Adipose tissue (tissue), 3 donors: ENCODE results near the gene MOV10. TPM values are rescaled to one million over a fixed set of nuclear protein-coding genes. Genes with fewer than 3 reads are reported as not detected.

Experiments used
- H3K27ac ChIP-seq: one replicate; pipeline ENCODE4 v1.5.1; 2013; ENCODE audit warnings: low read depth, low read length
- WGBS, 3 donors: extraction: QIAGEN DNeasy Blood & Tissue Kit; methylation state at CpG; one replicate each; pipeline ENCODE4 v1.1.7; 2013; 5-methylcytosine and 5-hydroxymethylcytosine counted together
- polyA plus RNA-seq, 3 donors: library from polyadenylated mRNA; stranded (reverse); fragments of 200-250 nt; gene quantifications; one replicate each; pipeline ENCODE4 v1.2.3, GENCODE V29; 2013
- donor health status: healthy with polysubstance abuse.
- donor health status: Bipolar disorder and iron deficiency.
- donor health status: healthy.

MOV10 gene
- polyA plus RNA-seq, 3 donors = 18.4 to 38.2 (median 29.3) TPM

GRCh38 chr1:112673592-112674439 is 643 bp upstream of the MOV10 start:
- 2 to 6% (median 4%) methylated on average over 17 to 18 of the region's 18 CpGs for WGBS, 3 donors
- peak overlapping the region; percentile 74 for H3K27ac ChIP-seq

GRCh38 chr1:112674986-112675727 is 698 bp downstream of the MOV10 start:
- 0 to 1% (median 1%) methylated on average over 56 to 68 of the region's 68 CpGs for WGBS, 3 donors
- H3K27ac ChIP-seq = peak overlapping the region; percentile 74

DNA sequence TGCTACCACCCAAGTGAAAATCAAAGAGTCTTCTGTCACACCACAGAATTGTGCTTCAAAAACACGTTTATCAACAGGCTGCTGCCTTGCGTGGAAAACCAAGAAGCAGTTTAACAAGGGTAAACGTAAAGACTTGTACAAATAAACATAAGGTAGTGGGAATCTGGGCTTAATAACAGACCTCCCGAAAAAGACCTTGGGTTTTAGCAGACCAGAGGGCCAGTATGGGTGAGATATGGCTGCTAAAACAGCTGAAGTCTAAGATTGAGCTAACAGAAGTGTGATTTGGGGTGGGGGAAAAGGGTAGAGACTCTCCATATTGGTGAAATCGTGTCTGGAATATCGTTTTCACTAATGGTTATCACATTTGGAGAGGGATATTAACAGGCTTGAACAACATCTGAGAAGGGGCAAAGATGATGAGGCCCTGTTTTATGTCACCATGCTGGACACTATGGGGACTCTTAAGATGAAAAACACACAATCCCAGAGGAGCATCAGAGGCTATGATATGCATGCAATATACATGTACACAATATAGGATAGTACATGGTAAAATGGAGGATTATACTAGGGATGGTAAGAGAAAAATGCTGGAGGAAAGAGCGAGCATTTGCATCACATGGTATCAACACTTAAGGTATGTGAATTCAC is 1.4 kb downstream of the MOV10 start:
- WGBS, 3 donors = 38 to 48% (median 44%) methylated on average over 7 of the region's 7 CpGs
- no peak overlapping the region for H3K27ac ChIP-seq

DNA sequence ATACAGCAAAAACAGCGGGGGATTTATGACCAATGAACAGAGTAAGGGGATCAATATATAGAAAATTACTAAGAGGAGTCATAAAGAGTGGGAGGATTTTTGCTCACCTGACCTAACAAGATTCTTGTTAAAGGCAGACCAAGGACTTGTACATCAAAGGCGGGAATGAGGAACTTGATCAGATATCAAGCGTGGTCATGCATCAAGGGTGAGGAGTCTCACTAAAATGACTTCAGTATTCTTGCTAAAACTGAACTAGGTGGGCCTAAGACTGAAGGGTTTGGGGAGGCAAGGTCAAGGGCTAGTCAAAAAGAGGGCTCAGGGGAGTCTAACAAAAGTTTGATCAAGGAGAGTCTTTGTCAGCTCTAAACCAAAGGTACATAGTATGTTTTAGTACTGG is 2.1 kb downstream of the MOV10 start:
- no peak overlapping the region for H3K27ac ChIP-seq
- WGBS, 3 donors = 83 to 94% (median 86%) methylated on average over 3 of the region's 3 CpGs

DNA sequence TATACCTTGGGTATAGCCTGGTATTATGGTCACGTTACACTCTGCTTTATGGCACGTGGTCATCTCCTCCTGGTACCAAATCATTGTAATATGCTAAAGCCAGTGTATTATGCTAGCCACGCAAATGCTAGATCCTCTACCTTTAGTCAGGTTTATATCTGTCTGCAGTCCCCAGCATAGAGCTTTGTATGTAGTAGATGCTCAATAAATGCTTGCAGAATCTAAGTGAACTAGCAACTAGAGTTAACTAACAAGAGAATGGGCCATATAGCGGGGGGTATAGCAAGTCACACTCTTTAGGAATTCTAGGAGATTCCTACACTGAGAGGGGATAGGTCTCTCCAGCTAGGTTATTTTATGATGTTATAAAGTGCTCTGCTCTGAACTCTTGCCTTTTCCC is 3.0 kb downstream of the MOV10 start:
- no peak overlapping the region for H3K27ac ChIP-seq
- 97 to 100% (median 97%) methylated on average over 4 of the region's 4 CpGs for WGBS, 3 donors

GRCh38 chr1:112678605-112679004 is 4.1 kb downstream of the MOV10 start:
- H3K27ac ChIP-seq = no peak overlapping the region
- WGBS, 3 donors = 62 to 87% (median 71%) methylated on average over 3 of the region's 3 CpGs

GRCh38 chr1:112685913-112686312 is 11.5 kb downstream of the MOV10 start:
- H3K27ac ChIP-seq = no peak overlapping the region
- WGBS, 3 donors = 78 to 95% (median 92%) methylated on average over 5 of the region's 5 CpGs

- WGBS, 3 donors = 73 to 78% (median 77%) methylated on average over 3 of the region's 3 CpGs
- H3K27ac ChIP-seq = no peak overlapping the region
Measured at GRCh38 chr1:112686417-112686816, 12.0 kb downstream of the MOV10 start.

- 93 to 95% (median 94%) methylated on average over 4 of the region's 4 CpGs for WGBS, 3 donors
- H3K27ac ChIP-seq = no peak overlapping the region
Measured at GRCh38 chr1:112686835-112687234, 12.4 kb downstream of the MOV10 start.

DNA sequence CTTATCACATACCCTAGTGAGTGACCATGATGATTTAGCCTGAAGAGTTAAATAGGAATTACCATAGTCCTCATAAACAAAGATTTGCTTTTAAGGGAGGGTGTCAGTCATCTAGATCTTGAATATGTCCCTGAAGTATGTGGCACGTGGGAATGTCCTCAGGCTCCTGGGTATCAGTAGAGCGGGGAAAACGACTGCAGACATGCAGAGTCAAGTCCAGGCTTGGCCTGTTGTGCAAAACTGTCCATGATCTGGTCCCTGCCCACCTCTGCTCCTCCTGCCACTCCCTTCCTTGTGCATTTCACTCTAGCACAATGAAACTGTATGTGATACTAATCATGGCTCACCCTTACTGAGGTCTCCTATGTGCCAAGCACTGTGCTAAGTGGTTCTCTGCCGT is 12.9 kb downstream of the MOV10 start:
- WGBS, 3 donors = 82 to 88% (median 84%) methylated on average over 4 of the region's 4 CpGs
- no peak overlapping the region for H3K27ac ChIP-seq

- 88% methylated on average over 13 of the region's 13 CpGs for WGBS, 3 donors
Measured at GRCh38 chr1:112687785-112688496, 13.5 kb downstream of the MOV10 start.

GRCh38 chr1:112688781-112689193 is 14.3 kb downstream of the MOV10 start:
- 50 to 79% (median 62%) methylated on average over 13 of the region's 13 CpGs for whole genome bisulfite sequencing, 3 donors
- H3K27ac ChIP-seq = no peak overlapping the region

More at GRCh38 chr1:112687785-112688496, 13.5 kb downstream of the MOV10 start:
- no peak overlapping the region for H3K27ac ChIP-seq

GRCh38 chr1:112689196-112689841 is 14.9 kb downstream of the MOV10 start:
- no peak overlapping the region for H3K27ac ChIP-seq
- WGBS, 3 donors = 79 to 89% (median 86%) methylated on average over 9 of the region's 9 CpGs

GRCh38 chr1:112689842-112690237 is 15.4 kb downstream of the MOV10 start:
- H3K27ac ChIP-seq = no peak overlapping the region
- WGBS, 3 donors = 91 to 94% (median 91%) methylated on average over 11 of the region's 11 CpGs

- H3K27ac ChIP-seq = no peak overlapping the region
- 92 to 95% (median 94%) methylated on average over 5 of the region's 5 CpGs for WGBS, 3 donors
Measured at GRCh38 chr1:112692681-112693080, 18.2 kb downstream of the MOV10 start.

GRCh38 chr1:112693821-112694220 is 19.4 kb downstream of the MOV10 start:
- 84 to 97% (median 92%) methylated on average over 6 of the region's 6 CpGs for WGBS, 3 donors
- H3K27ac ChIP-seq = no peak overlapping the region

GRCh38 chr1:112694363-112694929 is 20.0 kb downstream of the MOV10 start:
- no peak overlapping the region for H3K27ac ChIP-seq
- 91 to 93% (median 91%) methylated on average over 15 of the region's 15 CpGs for WGBS, 3 donors

DNA sequence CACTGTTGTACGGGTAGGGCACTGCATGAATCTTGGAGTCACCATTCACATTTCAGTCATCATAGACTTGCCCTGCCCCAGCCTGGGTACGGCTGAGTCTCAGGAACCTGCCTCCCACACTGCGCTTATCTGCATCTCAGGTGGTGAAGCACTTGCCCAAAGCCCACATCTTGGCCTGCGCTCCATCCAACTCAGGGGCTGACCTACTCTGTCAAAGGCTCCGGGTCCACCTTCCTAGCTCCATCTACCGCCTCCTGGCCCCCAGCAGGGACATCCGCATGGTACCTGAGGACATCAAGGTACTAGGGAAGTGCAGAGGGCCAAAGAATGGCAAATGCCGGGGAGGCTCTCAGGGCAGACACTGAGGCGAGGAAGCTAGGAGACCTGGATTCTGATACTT is 20.8 kb downstream of the MOV10 start:
- 92 to 95% (median 94%) methylated on average over 9 of the region's 9 CpGs for WGBS, 3 donors
- H3K27ac ChIP-seq = no peak overlapping the region
